C4-2B (cell line): ENCODE data around the gene PELI1.

Experiments used
- ZFX ChIP-seq: fragments of 450-650 bp; IDR thresholded peaks from 2 replicates; pipeline ENCODE4 v1.6.1; 2017
- TF ChIP-seq, protein P1 (sequence below): fragments of 450-650 bp; conservative IDR thresholded peaks from 2 replicates; pipeline ENCODE4 v1.5.1; 2017; ENCODE audit warnings: mild to moderate bottlenecking

DNA sequence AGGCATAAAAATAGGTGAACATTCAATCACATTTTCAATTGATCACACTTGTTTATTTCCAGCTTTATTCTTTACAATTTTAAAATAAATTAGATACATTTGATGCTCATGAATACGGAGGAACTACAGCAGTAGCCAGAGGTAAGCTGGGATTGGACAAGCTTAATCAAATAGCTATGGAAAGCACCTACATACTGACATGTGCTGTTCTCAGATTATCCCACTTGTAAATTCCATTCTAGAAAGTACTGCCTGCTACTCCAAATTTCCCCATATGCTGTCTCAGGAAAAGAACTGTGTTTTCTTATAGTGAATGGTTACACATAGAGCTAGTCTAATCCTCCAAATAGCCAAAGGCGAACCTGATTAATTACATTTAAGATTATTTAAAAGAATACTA lies 24.2 kb downstream of the PELI1 start:
- TF ChIP-seq, protein P1, sequence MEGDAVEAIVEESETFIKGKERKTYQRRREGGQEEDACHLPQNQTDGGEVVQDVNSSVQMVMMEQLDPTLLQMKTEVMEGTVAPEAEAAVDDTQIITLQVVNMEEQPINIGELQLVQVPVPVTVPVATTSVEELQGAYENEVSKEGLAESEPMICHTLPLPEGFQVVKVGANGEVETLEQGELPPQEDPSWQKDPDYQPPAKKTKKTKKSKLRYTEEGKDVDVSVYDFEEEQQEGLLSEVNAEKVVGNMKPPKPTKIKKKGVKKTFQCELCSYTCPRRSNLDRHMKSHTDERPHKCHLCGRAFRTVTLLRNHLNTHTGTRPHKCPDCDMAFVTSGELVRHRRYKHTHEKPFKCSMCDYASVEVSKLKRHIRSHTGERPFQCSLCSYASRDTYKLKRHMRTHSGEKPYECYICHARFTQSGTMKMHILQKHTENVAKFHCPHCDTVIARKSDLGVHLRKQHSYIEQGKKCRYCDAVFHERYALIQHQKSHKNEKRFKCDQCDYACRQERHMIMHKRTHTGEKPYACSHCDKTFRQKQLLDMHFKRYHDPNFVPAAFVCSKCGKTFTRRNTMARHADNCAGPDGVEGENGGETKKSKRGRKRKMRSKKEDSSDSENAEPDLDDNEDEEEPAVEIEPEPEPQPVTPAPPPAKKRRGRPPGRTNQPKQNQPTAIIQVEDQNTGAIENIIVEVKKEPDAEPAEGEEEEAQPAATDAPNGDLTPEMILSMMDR: no peak
- no peak for TF ChIP-seq ZFX
